HCT116 (cell line): Measurements from ENCODE around the gene CD99. TPM values are rescaled to one million over a fixed set of nuclear protein-coding genes. Genes with fewer than 3 reads are reported as not detected.

ENCODE experiments used
- ATAC-seq: fragments of 200-7000 bp; cut with Tn5 transposase; 2 replicates; pipeline ENCODE4 v1.9.1; 2020; ENCODE audit warnings: mild to moderate bottlenecking, moderate library complexity
- BruUV-seq: library from RNA; stranded (reverse); fragments of 400-500 nt; replicated peaks from 2 replicates; lab custom pipeline; 2021; lab: Mats Ljungman, UMichigan
- CTCF ChIA-PET: fragments of 300-600 bp; sonication (Branson Sonifier 250); formaldehyde crosslinking; loops from one replicate; lab custom pipeline; 2021; ENCODE audit warnings: antibody characterized with exemption; lab: Charles Lee
- POLR2A ChIA-PET: fragments of 300-600, 350-600 bp; sonication (Branson Sonifier 250); formaldehyde crosslinking; loops from one replicate; lab custom pipeline; 2021; ENCODE audit warnings: antibody characterized with exemption; lab: Charles Lee
- RAD21 ChIA-PET, 2 experiments: fragments of 300-600 bp; sonication (Branson Sonifier 250); formaldehyde crosslinking; loops; one replicate each; lab custom pipeline; 2023; ENCODE audit warnings: low total read pairs in 2 of 2; ENCODE audit not compliant: uncharacterized antibody in 2 of 2, unreplicated experiment in 2 of 2, low non-redundant PET in 1 of 2; lab: Charles Lee
- DNase-seq: peaks from one replicate; pipeline ENCODE4 v3.0.0-alpha.2; 2010; ENCODE audit warnings: low read depth, low spot score
- H2AFZ ChIP-seq: fragments of 200-600 bp; shearing (Covaris generic), sonication (generic); 2 replicates; pipeline ENCODE4 v1.6.1; 2017; ENCODE audit warnings: low read depth, mixed run types, mixed read lengths, antibody characterized with exemption, low read length; ENCODE audit not compliant: poor library complexity, severe bottlenecking
- H3K27ac ChIP-seq: 2 replicates; pipeline ENCODE4 v1.5.1; 2012; ENCODE audit warnings: low read depth, low read length
- H3K27me3 ChIP-seq: fragments of 200-600 bp; sonication (generic); 2 replicates; pipeline ENCODE4 v1.6.1; 2016; ENCODE audit warnings: mixed run types, low read length, mixed read lengths; ENCODE audit not compliant: insufficient read depth
- H3K36me3 ChIP-seq, 2 experiments: fragments of 200-500 bp in 1 of 2; fragments of 200-600 bp in 1 of 2; sonication (Bioruptor generic) in 1 of 2; sonication (generic) in 1 of 2; 2 replicates each; pipeline versions ENCODE4 v1.5.1 to v1.6.1; 2014 to 2016; ENCODE audit warnings: low read length in 2 of 2, inconsistent platforms in 1 of 2, mixed read lengths in 1 of 2, mixed run types in 1 of 2; ENCODE audit not compliant: insufficient read depth in 2 of 2, control insufficient read depth in 1 of 2
- H3K4me1 ChIP-seq, 2 experiments: fragments of 200-600 bp in 1 of 2; sonication (generic) in 1 of 2; 2 replicates each; pipeline versions ENCODE4 v1.5.1 to v1.6.1; 2012 to 2017; ENCODE audit warnings: low read length in 2 of 2, inconsistent platforms in 1 of 2, mild to moderate bottlenecking in 1 of 2, mixed read lengths in 1 of 2, mixed run types in 1 of 2, moderate library complexity in 1 of 2; ENCODE audit not compliant: insufficient read depth in 2 of 2, control insufficient read depth in 1 of 2
- H3K4me2 ChIP-seq: fragments of 200-600 bp; sonication (generic); 2 replicates; pipeline ENCODE4 v1.6.1; 2017; ENCODE audit warnings: mixed run types, low read length, mixed read lengths
- H3K4me3 ChIP-seq, 2 experiments: fragments of 200-600 bp in 1 of 2; sonication (generic) in 1 of 2; replicated peaks in 1 of 2; 2 replicates each; pipeline ENCODE4 v1.5.1; 2011 to 2016; ENCODE audit warnings: low read length in 2 of 2, control low read depth in 1 of 2, low read depth in 1 of 2, mild to moderate bottlenecking in 1 of 2, mixed read lengths in 1 of 2, mixed run types in 1 of 2
- H3K79me2 ChIP-seq: fragments of 200-600 bp; sonication (generic); 2 replicates; pipeline ENCODE4 v1.6.1; 2017; ENCODE audit warnings: mild to moderate bottlenecking, mixed run types, low read length, moderate library complexity, mixed read lengths; ENCODE audit not compliant: insufficient read depth
- H3K9ac ChIP-seq: fragments of 200-600 bp; sonication (generic); 2 replicates; pipeline ENCODE4 v1.6.1; 2016; ENCODE audit warnings: low read length, mixed read lengths
- H3K9me2 ChIP-seq: fragments of 200-600 bp; sonication (generic), shearing (Covaris generic); 2 replicates; pipeline ENCODE4 v1.6.1; 2017; ENCODE audit warnings: mixed run types, mild to moderate bottlenecking, moderate library complexity; ENCODE audit not compliant: insufficient read depth
- H3K9me3 ChIP-seq, 2 experiments: fragments of 200-500 bp in 1 of 2; fragments of 200-600 bp in 1 of 2; sonication (Bioruptor generic) in 1 of 2; sonication (generic) in 1 of 2; 2 replicates each; pipeline ENCODE4 v1.6.1; 2014 to 2017; ENCODE audit warnings: low read length in 2 of 2, mixed read lengths in 2 of 2, inconsistent platforms in 1 of 2, low read depth in 1 of 2, mild to moderate bottlenecking in 1 of 2, mixed run types in 1 of 2, moderate library complexity in 1 of 2; ENCODE audit not compliant: control insufficient read depth in 1 of 2, insufficient read depth in 1 of 2
- H4K20me1 ChIP-seq: fragments of 200-600 bp; sonication (generic), shearing (Covaris generic); 2 replicates; pipeline ENCODE4 v1.6.1; 2017; ENCODE audit warnings: mixed run types, mild to moderate bottlenecking, moderate library complexity; ENCODE audit not compliant: insufficient read depth
- ATF3 ChIP-seq: IDR thresholded peaks from 2 replicates; pipeline ENCODE4 v1.6.1; 2012
- CBX3 ChIP-seq: IDR thresholded peaks from 2 replicates; pipeline ENCODE4 v1.6.1; 2012; ENCODE audit warnings: low read depth
- CEBPB ChIP-seq: IDR thresholded peaks from 2 replicates; pipeline ENCODE4 v1.6.1; 2012; ENCODE audit warnings: low read depth
- CTCF ChIP-seq, 3 experiments: fragments of 200-600 bp in 1 of 3; sonication (generic) in 1 of 3; IDR thresholded peaks in 2 of 3; conservative IDR thresholded peaks in 1 of 3; 2 replicates each; pipeline ENCODE4 v1.5.1; 2012 to 2017; ENCODE audit warnings: low read depth in 2 of 3, low read length in 2 of 3, antibody characterized with exemption in 1 of 3, borderline replicate concordance in 1 of 3, control low read depth in 1 of 3, mild to moderate bottlenecking in 1 of 3, mixed read lengths in 1 of 3, mixed run types in 1 of 3, moderate library complexity in 1 of 3; ENCODE audit not compliant: insufficient read depth in 1 of 3
- EGR1 ChIP-seq: IDR thresholded peaks from 2 replicates; pipeline ENCODE4 v1.6.1; 2012; ENCODE audit warnings: low read depth
- EZH2 ChIP-seq: fragments of 200-600 bp; sonication (generic); IDR thresholded peaks from 2 replicates; pipeline ENCODE4 v1.6.1; 2017; ENCODE audit warnings: antibody characterized with exemption, mixed run types
- EZH2phosphoT487 ChIP-seq: fragments of 200-600 bp; IDR thresholded peaks from 2 replicates; pipeline ENCODE4 v1.6.1; 2018; ENCODE audit warnings: antibody characterized with exemption, borderline replicate concordance
- FOSL1 ChIP-seq: IDR thresholded peaks from 2 replicates; pipeline ENCODE4 v1.6.1; 2012; ENCODE audit warnings: low read depth
- JUND ChIP-seq: IDR thresholded peaks from 2 replicates; pipeline ENCODE4 v1.6.1; 2012
- RAD21 ChIP-seq: IDR thresholded peaks from 2 replicates; pipeline ENCODE4 v1.6.1; 2012; ENCODE audit warnings: low read depth, mild to moderate bottlenecking
- SRF ChIP-seq: IDR thresholded peaks from 2 replicates; pipeline ENCODE4 v1.6.1; 2012; ENCODE audit warnings: low read depth
- TCF7L2 ChIP-seq: IDR thresholded peaks from 2 replicates; pipeline ENCODE4 v1.7.0; 2011; ENCODE audit warnings: borderline replicate concordance, inconsistent platforms; ENCODE audit not compliant: insufficient read depth, insufficient read length; ENCODE audit errors: extremely low read depth
- YY1 ChIP-seq: IDR thresholded peaks from 2 replicates; pipeline ENCODE4 v1.6.1; 2011; ENCODE audit warnings: low read length, low read depth, moderate library complexity, mild to moderate bottlenecking; ENCODE audit not compliant: insufficient replicate concordance; ENCODE audit errors: extremely low read depth
- ZFX ChIP-seq: fragments of 450-650 bp; IDR thresholded peaks from 2 replicates; pipeline ENCODE4 v1.6.1; 2017
- ZNF274 ChIP-seq: fragments of 200-500 bp; sonication (Bioruptor generic); IDR thresholded peaks from 2 replicates; pipeline ENCODE4 v1.6.1; 2014; ENCODE audit warnings: mild to moderate bottlenecking, low read depth, low read length, inconsistent platforms
- intact Hi-C: fragments of 100-400 bp; cut with micrococcal nuclease; formaldehyde crosslinking; loops from 2 replicates; pipeline ENCODE4 v1.10.0; 2022
- total RNA-seq: library from RNA; stranded (reverse); gene quantifications from one replicate; pipeline ENCODE4 v1.2.1, GENCODE V29; 2021; ENCODE audit not compliant: unreplicated experiment
- TF ChIP-seq, protein P1 (sequence below): IDR thresholded peaks from 2 replicates; pipeline ENCODE4 v1.6.1; 2011; ENCODE audit warnings: mild to moderate bottlenecking, low read length, moderate library complexity; ENCODE audit not compliant: insufficient replicate concordance; ENCODE audit errors: extremely low read depth
- TF ChIP-seq, protein P2 (sequence below): IDR thresholded peaks from 2 replicates; pipeline ENCODE4 v1.6.1; 2012; ENCODE audit warnings: low read depth
- TF ChIP-seq, protein P3 (sequence below): IDR thresholded peaks from 2 replicates; pipeline ENCODE4 v1.6.1; 2012

The CD99 gene
- total RNA-seq, 1 experiment from 2014 or later = 59.6 TPM

GRCh38 chrX:2679534-2680485 lies 11.3 kb upstream of the CD99 start:
- H3K9me3 ChIP-seq = no peaks in the 10 kb centered on the region
- ATAC-seq (no peak), DNase-seq (no peak)

More at GRCh38 chrX:2679534-2680485, 11.3 kb upstream of the CD99 start:
- BruUV-seq = no TSS peak
- H3K79me2 ChIP-seq = no peaks in the 10 kb centered on the region
- no peaks in the 10 kb centered on the region for H3K27me3 ChIP-seq
- intact Hi-C loops = no loop called here
- TF ChIP-seq EZH2 (no peak), SRF (no peak), TCF7L2 (no peak), RAD21 (no peak), CEBPB (no peak), JUND (no peak), EZH2phosphoT487 (no peak), ZFX (no peak), CBX3 (no peak), YY1 (no peak), CTCF (IDR thresholded peaks at IDR 0.05 in 2 of 3, conservative IDR thresholded peaks at IDR 0.05 in 1 of 3; ENCODE audit: borderline replicate concordance in 1 of 3, insufficient read depth in 1 of 3, low read depth in 2 of 3, low read length in 2 of 3) (no peak), FOSL1 (no peak), ATF3 (no peak), ZNF274 (no peak), EGR1 (no peak)
- TF ChIP-seq, protein P1, sequence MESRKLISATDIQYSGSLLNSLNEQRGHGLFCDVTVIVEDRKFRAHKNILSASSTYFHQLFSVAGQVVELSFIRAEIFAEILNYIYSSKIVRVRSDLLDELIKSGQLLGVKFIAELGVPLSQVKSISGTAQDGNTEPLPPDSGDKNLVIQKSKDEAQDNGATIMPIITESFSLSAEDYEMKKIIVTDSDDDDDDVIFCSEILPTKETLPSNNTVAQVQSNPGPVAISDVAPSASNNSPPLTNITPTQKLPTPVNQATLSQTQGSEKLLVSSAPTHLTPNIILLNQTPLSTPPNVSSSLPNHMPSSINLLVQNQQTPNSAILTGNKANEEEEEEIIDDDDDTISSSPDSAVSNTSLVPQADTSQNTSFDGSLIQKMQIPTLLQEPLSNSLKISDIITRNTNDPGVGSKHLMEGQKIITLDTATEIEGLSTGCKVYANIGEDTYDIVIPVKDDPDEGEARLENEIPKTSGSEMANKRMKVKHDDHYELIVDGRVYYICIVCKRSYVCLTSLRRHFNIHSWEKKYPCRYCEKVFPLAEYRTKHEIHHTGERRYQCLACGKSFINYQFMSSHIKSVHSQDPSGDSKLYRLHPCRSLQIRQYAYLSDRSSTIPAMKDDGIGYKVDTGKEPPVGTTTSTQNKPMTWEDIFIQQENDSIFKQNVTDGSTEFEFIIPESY = no peak
- TF ChIP-seq, protein P2, sequence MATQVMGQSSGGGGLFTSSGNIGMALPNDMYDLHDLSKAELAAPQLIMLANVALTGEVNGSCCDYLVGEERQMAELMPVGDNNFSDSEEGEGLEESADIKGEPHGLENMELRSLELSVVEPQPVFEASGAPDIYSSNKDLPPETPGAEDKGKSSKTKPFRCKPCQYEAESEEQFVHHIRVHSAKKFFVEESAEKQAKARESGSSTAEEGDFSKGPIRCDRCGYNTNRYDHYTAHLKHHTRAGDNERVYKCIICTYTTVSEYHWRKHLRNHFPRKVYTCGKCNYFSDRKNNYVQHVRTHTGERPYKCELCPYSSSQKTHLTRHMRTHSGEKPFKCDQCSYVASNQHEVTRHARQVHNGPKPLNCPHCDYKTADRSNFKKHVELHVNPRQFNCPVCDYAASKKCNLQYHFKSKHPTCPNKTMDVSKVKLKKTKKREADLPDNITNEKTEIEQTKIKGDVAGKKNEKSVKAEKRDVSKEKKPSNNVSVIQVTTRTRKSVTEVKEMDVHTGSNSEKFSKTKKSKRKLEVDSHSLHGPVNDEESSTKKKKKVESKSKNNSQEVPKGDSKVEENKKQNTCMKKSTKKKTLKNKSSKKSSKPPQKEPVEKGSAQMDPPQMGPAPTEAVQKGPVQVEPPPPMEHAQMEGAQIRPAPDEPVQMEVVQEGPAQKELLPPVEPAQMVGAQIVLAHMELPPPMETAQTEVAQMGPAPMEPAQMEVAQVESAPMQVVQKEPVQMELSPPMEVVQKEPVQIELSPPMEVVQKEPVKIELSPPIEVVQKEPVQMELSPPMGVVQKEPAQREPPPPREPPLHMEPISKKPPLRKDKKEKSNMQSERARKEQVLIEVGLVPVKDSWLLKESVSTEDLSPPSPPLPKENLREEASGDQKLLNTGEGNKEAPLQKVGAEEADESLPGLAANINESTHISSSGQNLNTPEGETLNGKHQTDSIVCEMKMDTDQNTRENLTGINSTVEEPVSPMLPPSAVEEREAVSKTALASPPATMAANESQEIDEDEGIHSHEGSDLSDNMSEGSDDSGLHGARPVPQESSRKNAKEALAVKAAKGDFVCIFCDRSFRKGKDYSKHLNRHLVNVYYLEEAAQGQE = no peak
- TF ChIP-seq, protein P3, sequence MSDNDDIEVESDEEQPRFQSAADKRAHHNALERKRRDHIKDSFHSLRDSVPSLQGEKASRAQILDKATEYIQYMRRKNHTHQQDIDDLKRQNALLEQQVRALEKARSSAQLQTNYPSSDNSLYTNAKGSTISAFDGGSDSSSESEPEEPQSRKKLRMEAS = no peak
- no peaks in the 10 kb centered on the region for H3K9me2 ChIP-seq
- H3K4me1 ChIP-seq = peaks cover 0 to 17% of the 10 kb centered on the region in 2 experiments; a peak in 2 of 4 replicates
- POLR2A ChIA-PET = no interaction called here
- no peak overlapping the region for H3K4me2 ChIP-seq
- no peak overlapping the region for H3K27ac ChIP-seq
- H3K36me3 ChIP-seq = no peaks in the 10 kb centered on the region
- no peak overlapping the region for H3K4me3 ChIP-seq
- no peaks in the 10 kb centered on the region for H4K20me1 ChIP-seq
- RAD21 ChIA-PET = no interaction called here
- no peak overlapping the region for H2AFZ ChIP-seq
- no peak overlapping the region for H3K9ac ChIP-seq
- CTCF ChIA-PET = no interaction called here
